Endothelial cell of umbilical vein (primary cell): ENCODE results near the gene SPPL2B.

Experiments
- CTCF ChIP-seq, 2 donors: IDR thresholded peaks; 1 replicate in 1 of 2; 2 replicates in 1 of 2; pipeline ENCODE4 v1.5.1; 2011; ENCODE audit warnings: low read length in 2 of 2, mild to moderate bottlenecking in 2 of 2, moderate library complexity in 2 of 2, control low read depth in 1 of 2, inconsistent platforms in 1 of 2, low read depth in 1 of 2; ENCODE audit not compliant: insufficient read depth in 1 of 2; ENCODE audit errors: extremely low read depth in 1 of 2
- GATA2 ChIP-seq: IDR thresholded peaks from 2 replicates; pipeline ENCODE4 v1.7.0; 2011; ENCODE audit warnings: low read depth, mild to moderate bottlenecking, moderate library complexity, mixed read lengths, low read length; ENCODE audit not compliant: insufficient read length, insufficient read depth
- MAX ChIP-seq: IDR thresholded peaks from 2 replicates; pipeline ENCODE4 v1.6.1; 2011; ENCODE audit not compliant: insufficient read depth, insufficient read length
- POLR2A ChIP-seq: IDR thresholded peaks from 2 replicates; pipeline ENCODE4 v1.6.1; 2012; ENCODE audit warnings: low read depth, mild to moderate bottlenecking, control low read depth, low read length
- POLR2AphosphoS5 ChIP-seq: IDR thresholded peaks from 2 replicates; pipeline ENCODE4 v1.6.1; 2012; ENCODE audit warnings: low read depth, mild to moderate bottlenecking, control low read depth, low read length, moderate library complexity; ENCODE audit not compliant: insufficient read depth

GRCh38 chr19:2341982-2342381 is 13.5 kb downstream of the SPPL2B start:
- TF ChIP-seq CTCF (IDR thresholded peaks at IDR 0.05; ENCODE audit: extremely low read depth in 1 of 2, insufficient read depth in 1 of 2, low read depth in 1 of 2, low read length in 2 of 2) = no peak
- TF ChIP-seq POLR2A = no peak
- TF ChIP-seq MAX = no peak
- TF ChIP-seq GATA2 = no peak
- no peak for TF ChIP-seq POLR2AphosphoS5
